HEK293 (cell line): ENCODE results near the gene PRPF38B.

Source experiments
- CTCF ChIA-PET: fragments of 350-600 bp; formaldehyde crosslinking; extraction: SDS; loops from one replicate; lab custom pipeline; 2021; ENCODE audit warnings: antibody characterized with exemption; lab: Yijun Ruan, JAX
- POLR2A ChIA-PET: fragments of 300-600 bp; formaldehyde crosslinking; extraction: SDS; loops from one replicate; lab custom pipeline; 2020; ENCODE audit warnings: antibody characterized with exemption, inconsistent platforms; lab: Yijun Ruan, JAX
- H3K27ac ChIP-seq: fragments of 200-500 bp; sonication (Bioruptor generic); 2 replicates; pipeline ENCODE4 v1.5.1; 2014; ENCODE audit warnings: low read depth, low read length, control low read depth, inconsistent platforms; ENCODE audit errors: extremely low read depth
- H3K36me3 ChIP-seq, 2 experiments: fragments of 200-500 bp in 1 of 2; sonication (Bioruptor generic) in 1 of 2; 1 replicate in 1 of 2; 2 replicates in 1 of 2; pipeline ENCODE4 v1.5.1; 2014 to 2017; ENCODE audit warnings: inconsistent platforms in 2 of 2, low read length in 2 of 2; ENCODE audit not compliant: control insufficient read depth in 2 of 2, insufficient read depth in 1 of 2
- H3K4me1 ChIP-seq: fragments of 200-500 bp; sonication (Bioruptor generic); 2 replicates; pipeline ENCODE4 v1.5.1; 2014; ENCODE audit warnings: mild to moderate bottlenecking, low read length, inconsistent platforms; ENCODE audit not compliant: control insufficient read depth, insufficient read depth
- H3K4me3 ChIP-seq: 2 replicates; pipeline ENCODE4 v1.5.1; 2011; ENCODE audit warnings: low read depth, mild to moderate bottlenecking, control low read depth, low read length, moderate library complexity
- H3K9me3 ChIP-seq: fragments of 200-500 bp; sonication (Bioruptor generic); 2 replicates; pipeline ENCODE4 v1.5.1; 2014; ENCODE audit warnings: low read depth, low read length, inconsistent platforms; ENCODE audit not compliant: control insufficient read depth, insufficient read depth
- KLF10 ChIP-seq: fragments of 450-650 bp; IDR thresholded peaks from 2 replicates; pipeline ENCODE4 v1.5.1; 2018; ENCODE audit warnings: missing biosample characterization, mild to moderate bottlenecking, missing genetic modification characterization
- REPIN1 ChIP-seq: fragments of 450-650 bp; formaldehyde crosslinking; IDR thresholded peaks from 2 replicates; pipeline ENCODE4 v1.5.1; 2017; ENCODE audit warnings: missing biosample characterization, missing genetic modification characterization, low read depth
- ZBTB10 ChIP-seq: fragments of 450-650 bp; formaldehyde crosslinking; IDR thresholded peaks from 2 replicates; pipeline ENCODE4 v1.5.1; 2016; ENCODE audit warnings: missing biosample characterization, missing genetic modification characterization
- ZBTB17 ChIP-seq: fragments of 450-650 bp; formaldehyde crosslinking; IDR thresholded peaks from 2 replicates; pipeline ENCODE4 v1.5.1; 2016; ENCODE audit warnings: missing biosample characterization, missing genetic modification characterization
- ZBTB49 ChIP-seq: fragments of 450-650 bp; formaldehyde crosslinking; IDR thresholded peaks from 2 replicates; pipeline ENCODE4 v1.5.1; 2016; ENCODE audit warnings: missing biosample characterization, missing genetic modification characterization, low read depth
- ZNF155 ChIP-seq: fragments of 450-650 bp; formaldehyde crosslinking; IDR thresholded peaks from 2 replicates; pipeline ENCODE4 v1.5.1; 2016; ENCODE audit warnings: missing biosample characterization, missing genetic modification characterization
- ZNF19 ChIP-seq: fragments of 450-650 bp; formaldehyde crosslinking; IDR thresholded peaks from 2 replicates; pipeline ENCODE4; 2016; ENCODE audit warnings: missing biosample characterization, missing genetic modification characterization, low read depth
- ZNF280C ChIP-seq: fragments of 450-650 bp; formaldehyde crosslinking; IDR thresholded peaks from 2 replicates; pipeline ENCODE4 v1.5.1; 2016; ENCODE audit warnings: missing biosample characterization, missing genetic modification characterization
- ZNF311 ChIP-seq: fragments of 450-650 bp; formaldehyde crosslinking; IDR thresholded peaks from 2 replicates; pipeline ENCODE4 v1.5.1; 2017; ENCODE audit warnings: missing biosample characterization, missing genetic modification characterization, borderline replicate concordance
- ZNF366 ChIP-seq: fragments of 450-650 bp; formaldehyde crosslinking; conservative IDR thresholded peaks from 2 replicates; pipeline ENCODE4 v1.5.1; 2016; ENCODE audit warnings: missing biosample characterization, missing genetic modification characterization
- ZNF48 ChIP-seq: fragments of 450-650 bp; formaldehyde crosslinking; IDR thresholded peaks from 2 replicates; pipeline ENCODE4 v1.5.1; 2016; ENCODE audit warnings: missing biosample characterization, missing genetic modification characterization
- ZNF560 ChIP-seq: fragments of 450-650 bp; formaldehyde crosslinking; IDR thresholded peaks from 2 replicates; pipeline ENCODE4 v1.5.1; 2017; ENCODE audit warnings: missing biosample characterization, missing genetic modification characterization, borderline replicate concordance
- ZNF561 ChIP-seq: fragments of 450-650 bp; IDR thresholded peaks from 2 replicates; pipeline ENCODE4 v1.5.1; 2018; ENCODE audit warnings: missing biosample characterization, missing genetic modification characterization, borderline replicate concordance
- ZNF791 ChIP-seq: fragments of 450-650 bp; formaldehyde crosslinking; IDR thresholded peaks from 2 replicates; pipeline ENCODE4 v1.5.1; 2016; ENCODE audit warnings: missing biosample characterization, missing genetic modification characterization
- ZNF843 ChIP-seq: fragments of 450-650 bp; formaldehyde crosslinking; IDR thresholded peaks from 2 replicates; pipeline ENCODE4 v1.5.1; 2016; ENCODE audit warnings: missing biosample characterization, missing genetic modification characterization
- ZSCAN4 ChIP-seq: fragments of 450-650 bp; formaldehyde crosslinking; IDR thresholded peaks from 2 replicates; pipeline ENCODE4 v1.5.1; 2017; ENCODE audit warnings: missing biosample characterization, missing genetic modification characterization

The PRPF38B gene

GRCh38 chr1:108725906-108726305 lies 33.8 kb downstream of the PRPF38B start:
- CTCF ChIA-PET = no interaction called here
- H3K4me3 ChIP-seq = no peak overlapping the region

More at GRCh38 chr1:108725906-108726305, 33.8 kb downstream of the PRPF38B start:
- no peaks in the 10 kb centered on the region for H3K9me3 ChIP-seq
- TF ChIP-seq ZBTB10 (tag by site-specific recombination) (no peak), ZNF19 (no peak), ZNF791 (no peak), ZNF155 (no peak), ZNF561 (tag by site-specific recombination) (no peak), ZNF560 (tag by site-specific recombination) (no peak), ZSCAN4 (tag by site-specific recombination) (no peak), ZNF280C (tag by site-specific recombination) (no peak), ZNF366 (tag by site-specific recombination) (no peak), KLF10 (tag by site-specific recombination) (no peak), ZBTB49 (no peak), REPIN1 (no peak), ZBTB17 (tag by site-specific recombination) (no peak), ZNF48 (tag by site-specific recombination) (no peak), ZNF311 (tag by site-specific recombination) (no peak), ZNF843 (no peak)
- TF ChIP-seq, all 188 proteins: peak for 0
- Histone ChIP-seq H3K27ac (no peak overlapping the region), H3K36me3 (no peaks in the 10 kb centered on the region), H3K4me1 (no peaks in the 10 kb centered on the region)
- POLR2A ChIA-PET = no interaction called here
